Stimulated activated naive CD8-positive, alpha-beta T cell treated with anti-CD3 and anti-CD28 coated beads, Interleukin-15, Interleukin-2, amounts not matched to agents 100 ng/mL and 50 ng/mL, for 24 hours (primary cell): Measurements from ENCODE around the gene VPS54.
"Not testable (repeated sequence)": the region's sequence is repeated elsewhere in the genome, so short reads cannot be mapped to it uniquely, and the experiment has no call there.

Experiments used
- H3K27ac Mint-ChIP-seq: one replicate; pipeline ENCODE4 v1.8.0; 2021; ENCODE audit warnings: mild to moderate bottlenecking, mixed read lengths
- H3K27me3 Mint-ChIP-seq: one replicate; pipeline ENCODE4 v1.8.0; 2021; ENCODE audit warnings: mixed read lengths
- H3K36me3 Mint-ChIP-seq: one replicate; pipeline ENCODE4 v1.8.0; 2021; ENCODE audit warnings: low read depth, mixed read lengths
- H3K4me1 Mint-ChIP-seq: one replicate; pipeline ENCODE4 v1.8.0; 2021; ENCODE audit warnings: low read depth, mixed read lengths
- H3K4me3 Mint-ChIP-seq: one replicate; pipeline ENCODE4 v1.8.0; 2021; ENCODE audit warnings: mild to moderate bottlenecking, mixed read lengths
- H3K9me3 Mint-ChIP-seq: one replicate; pipeline ENCODE4 v1.8.0; 2021; ENCODE audit warnings: mixed read lengths

The VPS54 gene

DNA sequence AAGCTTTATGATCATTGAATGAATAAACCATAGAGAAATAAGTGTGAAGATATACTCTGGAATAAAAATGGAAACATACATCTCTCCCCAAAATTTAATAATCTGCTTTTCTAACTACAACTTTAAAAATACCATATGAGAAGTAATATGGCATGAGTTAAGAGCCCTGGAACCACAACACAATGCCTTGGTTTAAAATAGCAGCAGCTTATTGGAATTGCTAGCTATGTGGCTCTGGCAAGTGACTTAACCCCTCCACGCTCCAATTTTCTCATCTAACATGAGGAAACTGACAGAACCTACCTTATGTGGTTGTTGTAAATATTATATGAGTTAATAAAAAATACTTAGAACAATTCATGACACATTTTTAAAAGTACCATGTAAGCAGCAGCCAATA, 76.4 kb downstream of the VPS54 start:
- no peaks in the 10 kb centered on the region for H3K27me3 Mint-ChIP-seq
- H3K27ac Mint-ChIP-seq: no peak overlapping the region
- no peaks in the 10 kb centered on the region for H3K4me1 Mint-ChIP-seq
- peaks cover 45% of the 10 kb centered on the region for H3K36me3 Mint-ChIP-seq
- H3K9me3 Mint-ChIP-seq: peaks cover 9% of the 10 kb centered on the region
- no peak overlapping the region for H3K4me3 Mint-ChIP-seq

DNA sequence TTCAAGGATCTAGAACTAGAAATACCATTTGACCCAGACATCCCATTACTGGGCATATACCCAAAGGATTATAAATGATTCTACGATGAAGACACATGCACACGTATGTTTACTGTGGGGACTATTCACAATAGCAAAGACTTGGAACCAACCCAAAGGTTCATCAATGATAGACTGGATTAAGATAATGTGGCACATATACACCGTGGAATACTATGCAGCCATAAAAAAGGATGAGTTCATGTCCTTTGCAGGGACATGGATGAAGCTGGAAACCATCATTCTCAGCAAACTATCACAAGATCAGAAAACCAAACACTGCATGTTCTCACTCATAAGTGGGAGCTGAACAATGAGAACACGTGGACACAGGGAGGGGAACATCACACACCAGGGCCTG, 87.1 kb downstream of the VPS54 start:
- not testable (repeated sequence) for H3K27me3 Mint-ChIP-seq, H3K27ac Mint-ChIP-seq, H3K9me3 Mint-ChIP-seq, H3K4me3 Mint-ChIP-seq, H3K4me1 Mint-ChIP-seq
- H3K36me3 Mint-ChIP-seq: peaks cover 66% of the 10 kb centered on the region

DNA sequence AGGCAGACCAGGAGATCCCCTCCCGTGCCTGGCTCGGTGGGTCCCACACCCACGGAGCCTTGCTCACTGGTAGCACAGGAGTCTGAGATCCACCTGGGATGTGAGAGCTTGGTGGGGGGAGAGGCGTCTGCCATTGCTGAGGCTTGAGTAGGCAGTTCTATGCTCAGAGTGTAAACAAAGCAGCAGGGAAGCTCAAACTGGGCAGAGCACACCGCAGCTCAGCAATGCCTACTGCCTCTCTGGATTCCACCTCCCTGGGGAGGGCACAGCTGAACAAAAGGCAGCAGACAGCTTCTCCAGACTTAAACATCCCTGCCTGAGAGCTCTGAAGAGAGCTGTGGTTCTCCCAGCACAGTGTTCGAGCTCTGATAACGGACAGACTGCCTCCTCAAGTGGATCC, 92.4 kb downstream of the VPS54 start:
- Mint-ChIP-seq H3K36me3 (peaks cover 61% of the 10 kb centered on the region), H3K4me3 (no peak overlapping the region), H3K27me3 (no peaks in the 10 kb centered on the region), H3K9me3 (no peaks in the 10 kb centered on the region), H3K27ac (no peak overlapping the region), H3K4me1 (no peaks in the 10 kb centered on the region)

DNA sequence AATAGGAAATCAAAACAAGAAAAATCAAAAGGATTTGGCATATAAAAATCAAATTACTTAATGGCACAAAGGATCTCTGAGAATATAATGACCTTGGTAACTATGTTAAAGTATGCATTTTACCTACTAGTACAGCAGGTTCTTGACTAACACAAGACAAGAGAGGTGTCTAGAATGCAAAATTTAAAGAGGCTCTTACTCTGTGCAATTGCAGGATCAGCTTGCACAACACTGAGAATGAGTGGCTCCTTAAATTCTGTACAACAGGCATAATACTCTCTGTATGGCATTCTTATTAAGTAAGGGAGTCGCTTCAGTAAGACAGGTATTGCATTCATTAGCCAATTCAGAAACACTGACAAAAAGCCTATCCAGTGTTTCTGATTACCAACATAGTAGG, 104.9 kb downstream of the VPS54 start:
- no peaks in the 10 kb centered on the region for H3K27me3 Mint-ChIP-seq
- no peak overlapping the region for H3K27ac Mint-ChIP-seq
- H3K4me1 Mint-ChIP-seq: no peaks in the 10 kb centered on the region
- H3K36me3 Mint-ChIP-seq: peaks cover 58% of the 10 kb centered on the region
- no peak overlapping the region for H3K4me3 Mint-ChIP-seq
- no peaks in the 10 kb centered on the region for H3K9me3 Mint-ChIP-seq

DNA sequence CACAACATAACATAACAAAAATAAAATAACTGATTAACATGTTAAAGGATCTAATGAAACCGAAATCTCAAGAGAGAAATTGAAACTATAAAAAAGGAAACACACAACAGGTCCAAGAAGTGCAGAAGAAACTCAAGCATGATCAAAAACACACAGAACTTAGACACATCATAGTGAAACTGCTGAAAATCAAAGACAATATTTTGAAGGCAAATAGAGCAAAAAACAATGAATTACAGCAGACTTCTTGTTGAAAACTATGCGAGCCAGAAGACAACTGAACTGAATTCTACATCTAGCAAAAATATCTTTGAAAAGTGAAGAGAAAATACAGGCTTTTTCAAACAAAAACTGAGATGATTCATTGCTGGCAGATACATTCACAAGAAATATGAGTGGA, 116.2 kb downstream of the VPS54 start:
- H3K27ac Mint-ChIP-seq: no peak overlapping the region

DNA sequence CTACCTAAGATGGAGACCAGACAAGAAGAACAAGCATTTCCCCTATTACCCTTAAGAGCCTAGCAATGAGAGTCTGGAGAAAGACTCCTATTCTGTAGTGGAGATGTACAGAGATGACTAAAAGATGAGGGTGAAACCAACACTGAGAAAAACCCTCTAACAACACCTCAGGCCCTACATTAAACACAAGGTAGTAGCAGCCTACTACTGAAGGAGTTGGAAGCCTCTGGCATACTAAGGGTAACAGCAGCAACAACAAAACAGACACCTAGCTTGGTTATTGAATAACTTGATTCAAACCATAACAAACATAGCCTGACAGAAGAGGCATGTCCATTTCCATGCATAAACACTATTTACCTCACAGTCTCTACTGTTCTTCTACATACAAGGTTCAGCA, 117.1 kb downstream of the VPS54 start:
- Mint-ChIP-seq H3K4me3 (no peak overlapping the region), H3K9me3 (peaks cover 20% of the 10 kb centered on the region), H3K4me1 (peaks cover 8% of the 10 kb centered on the region), H3K36me3 (peaks cover 56% of the 10 kb centered on the region), H3K27ac (no peak overlapping the region), H3K27me3 (no peaks in the 10 kb centered on the region)

More for the DNA sequence above, 116.2 kb downstream of the VPS54 start:
- peaks cover 8% of the 10 kb centered on the region for H3K4me1 Mint-ChIP-seq
- no peak overlapping the region for H3K4me3 Mint-ChIP-seq
- no peaks in the 10 kb centered on the region for H3K27me3 Mint-ChIP-seq
- peaks cover 23% of the 10 kb centered on the region for H3K9me3 Mint-ChIP-seq
- peaks cover 64% of the 10 kb centered on the region for H3K36me3 Mint-ChIP-seq

DNA sequence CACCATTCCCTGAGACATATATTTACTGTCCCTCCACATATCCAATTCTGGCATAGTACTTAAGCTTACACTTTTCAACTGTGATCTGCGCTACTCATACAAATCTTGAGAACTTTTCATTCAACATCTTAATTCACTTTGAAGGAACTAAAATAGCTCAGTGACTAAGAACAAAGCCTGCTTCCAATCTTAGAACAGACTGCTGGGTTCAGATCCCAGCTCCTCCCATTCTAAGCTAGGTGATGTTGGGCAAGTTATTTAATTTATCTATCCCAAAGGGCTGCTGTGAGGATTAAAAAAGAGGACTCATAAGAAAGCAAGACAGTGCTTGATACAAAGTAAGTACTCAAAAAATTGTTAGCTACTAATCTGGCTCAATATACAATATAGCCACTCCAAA, 119.6 kb downstream of the VPS54 start:
- no peak overlapping the region for H3K4me3 Mint-ChIP-seq
- H3K9me3 Mint-ChIP-seq: peaks cover 11% of the 10 kb centered on the region
- peaks cover 37% of the 10 kb centered on the region for H3K36me3 Mint-ChIP-seq
- H3K27ac Mint-ChIP-seq: no peak overlapping the region
- no peaks in the 10 kb centered on the region for H3K27me3 Mint-ChIP-seq
- peaks cover 8% of the 10 kb centered on the region for H3K4me1 Mint-ChIP-seq

DNA sequence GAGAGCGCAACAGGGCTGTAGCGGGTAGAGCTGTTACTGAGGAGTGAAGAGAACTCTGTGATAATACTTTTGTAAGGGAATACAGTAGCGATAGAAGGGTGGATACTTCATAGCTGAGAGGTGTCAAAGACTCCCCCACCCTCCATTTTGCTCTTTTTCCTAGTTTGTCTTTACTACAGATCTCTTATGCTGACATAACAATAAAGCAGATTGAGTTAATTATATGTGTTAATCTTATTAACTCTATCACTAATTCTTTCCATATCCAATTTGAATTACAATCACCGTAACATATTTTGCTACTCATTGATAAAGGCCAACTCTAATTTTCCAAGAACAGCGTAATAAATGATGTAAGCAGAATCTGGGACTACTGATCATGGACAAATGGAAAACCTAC, 120.4 kb downstream of the VPS54 start:
- Mint-ChIP-seq H3K9me3 (peaks cover 7% of the 10 kb centered on the region), H3K27me3 (no peaks in the 10 kb centered on the region), H3K36me3 (peaks cover 35% of the 10 kb centered on the region), H3K4me1 (peaks cover 8% of the 10 kb centered on the region), H3K4me3 (no peak overlapping the region), H3K27ac (no peak overlapping the region)

DNA sequence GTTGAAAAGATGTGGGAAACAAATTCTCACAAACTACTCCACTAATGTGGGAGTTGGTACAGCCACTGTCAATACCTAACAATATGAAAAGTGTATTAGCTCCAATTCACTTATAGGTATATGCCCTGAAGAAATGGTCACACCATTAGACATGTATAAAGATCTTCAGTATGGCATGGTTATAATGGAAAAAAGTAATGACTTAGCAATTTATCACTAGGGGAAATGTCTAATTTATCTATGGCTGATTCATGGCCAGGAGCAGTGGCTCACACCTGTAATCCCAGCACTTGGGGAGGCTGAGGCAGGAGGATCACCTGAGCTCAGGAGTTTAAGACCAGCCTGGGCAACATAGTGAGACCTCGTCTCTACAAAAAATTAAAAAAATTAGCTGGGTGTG, 125.1 kb downstream of the VPS54 start:
- H3K4me3 Mint-ChIP-seq: no peak overlapping the region
- no peaks in the 10 kb centered on the region for H3K27me3 Mint-ChIP-seq
- H3K36me3 Mint-ChIP-seq: peaks cover 43% of the 10 kb centered on the region
- H3K4me1 Mint-ChIP-seq: no peaks in the 10 kb centered on the region
- no peaks in the 10 kb centered on the region for H3K9me3 Mint-ChIP-seq
- H3K27ac Mint-ChIP-seq: no peak overlapping the region

DNA sequence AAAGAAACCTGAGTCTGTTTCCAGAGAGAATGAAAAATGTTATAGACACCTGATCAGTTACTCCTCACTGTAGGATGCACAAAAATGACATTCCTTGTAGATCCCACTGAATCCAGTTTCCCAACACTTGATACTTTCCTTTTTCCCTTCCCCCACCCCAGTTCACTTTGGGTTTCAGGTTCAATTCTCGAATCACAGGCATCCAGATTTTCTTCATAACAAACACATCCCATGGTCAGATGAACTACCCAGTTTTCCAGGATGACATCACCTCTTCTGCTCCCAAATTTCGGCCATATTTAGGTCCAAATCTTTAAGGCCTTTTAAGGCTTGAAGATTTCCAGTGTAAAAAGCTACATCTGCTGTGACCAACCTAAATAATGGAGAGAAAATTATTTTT, 126.1 kb downstream of the VPS54 start:
- Mint-ChIP-seq H3K4me3 (no peak overlapping the region), H3K4me1 (no peaks in the 10 kb centered on the region), H3K9me3 (no peaks in the 10 kb centered on the region), H3K27me3 (no peaks in the 10 kb centered on the region), H3K27ac (no peak overlapping the region), H3K36me3 (peaks cover 45% of the 10 kb centered on the region)

DNA sequence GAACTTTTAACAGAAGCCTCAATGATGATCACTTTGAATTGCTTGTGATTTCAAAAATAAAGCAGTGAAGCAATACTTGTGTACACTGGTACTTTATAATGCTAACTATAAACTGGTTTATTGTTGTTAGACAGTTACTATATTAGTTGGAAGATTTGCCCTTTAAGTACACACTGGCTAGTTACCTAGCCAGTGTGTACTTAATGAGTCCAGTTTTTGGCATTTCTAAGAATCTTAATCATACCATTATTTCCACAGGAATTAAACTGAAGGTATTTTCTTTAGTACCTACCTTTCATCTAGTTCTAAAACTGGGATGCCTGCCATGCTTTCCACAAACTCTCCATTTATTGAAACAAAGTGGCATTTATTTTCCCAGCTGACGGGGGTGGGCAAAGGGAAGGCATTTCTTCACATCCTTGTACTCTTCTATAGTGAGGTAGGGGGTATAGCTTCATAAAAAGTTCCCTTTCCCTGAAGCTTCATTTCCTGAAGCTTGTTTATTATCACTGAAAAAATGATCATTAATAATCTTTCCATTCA, 127.7 kb downstream of the VPS54 start:
- Mint-ChIP-seq H3K9me3 (no peaks in the 10 kb centered on the region), H3K4me1 (no peaks in the 10 kb centered on the region), H3K27ac (no peak overlapping the region), H3K27me3 (no peaks in the 10 kb centered on the region), H3K4me3 (no peak overlapping the region), H3K36me3 (peaks cover 50% of the 10 kb centered on the region)

DNA sequence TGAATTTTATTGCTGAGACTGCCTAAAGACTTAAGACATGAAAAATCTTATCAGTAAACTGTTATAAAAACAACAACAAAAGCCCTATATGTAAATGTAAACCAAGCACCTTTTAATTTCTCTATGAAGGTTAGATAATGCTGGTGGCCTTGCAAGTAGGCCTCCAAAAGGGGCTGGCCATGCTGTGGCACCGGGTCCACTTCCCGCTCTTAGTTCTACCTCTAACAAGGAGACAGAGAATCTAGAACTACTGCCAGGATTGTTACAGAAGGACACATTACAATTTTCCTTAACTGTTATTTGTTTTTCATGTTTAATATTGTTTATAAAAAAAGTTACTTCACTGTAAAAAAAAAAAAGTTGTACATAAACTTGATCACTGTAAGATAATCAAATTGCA, 128.6 kb downstream of the VPS54 start:
- Mint-ChIP-seq H3K9me3 (no peaks in the 10 kb centered on the region), H3K4me3 (no peak overlapping the region), H3K27ac (no peak overlapping the region), H3K36me3 (peaks cover 49% of the 10 kb centered on the region), H3K4me1 (no peaks in the 10 kb centered on the region), H3K27me3 (no peaks in the 10 kb centered on the region)

DNA sequence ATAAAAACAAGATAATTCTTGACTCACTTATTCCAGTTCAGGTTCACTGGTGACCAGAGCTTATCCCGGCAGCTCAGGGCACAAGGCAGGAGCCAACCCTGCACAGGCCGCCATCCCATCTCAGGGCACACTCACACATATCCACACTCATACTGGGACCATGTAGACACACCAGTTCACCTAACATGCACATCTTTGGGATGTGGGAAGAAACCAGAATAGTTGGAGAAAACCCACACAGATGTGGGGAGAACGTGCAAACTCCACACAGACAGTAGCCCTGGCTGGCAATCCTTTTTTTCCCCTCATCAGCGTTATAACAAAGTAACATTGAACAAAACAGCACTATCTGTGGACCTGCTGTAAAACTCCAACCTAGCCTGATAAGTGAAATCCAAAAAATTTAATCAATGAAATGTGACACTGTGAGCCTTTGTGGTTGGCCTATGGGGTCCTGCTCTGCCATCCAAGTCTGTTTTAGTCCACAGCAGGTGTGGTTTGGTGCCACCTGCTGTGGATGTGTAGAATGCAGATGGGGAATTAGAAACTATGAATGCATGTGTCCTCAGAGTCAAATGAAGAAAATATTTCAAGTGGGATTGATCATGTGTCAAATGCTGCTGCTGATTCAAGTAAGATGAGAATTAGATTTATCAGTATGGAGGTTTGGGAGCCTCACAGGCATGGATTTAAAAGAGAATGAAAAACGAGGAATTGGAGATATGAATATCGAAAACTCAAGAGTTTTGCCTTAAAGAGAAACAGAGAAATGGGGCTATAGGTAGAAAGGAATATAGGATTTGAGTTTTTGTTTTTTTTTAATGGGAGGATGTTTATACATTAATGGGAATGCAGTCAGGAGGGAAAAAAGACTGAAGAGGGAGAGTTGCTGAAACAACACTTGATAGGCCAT, 130.5 kb downstream of the VPS54 start:
- Mint-ChIP-seq H3K4me1 (no peaks in the 10 kb centered on the region), H3K4me3 (no peak overlapping the region), H3K27ac (peak overlapping the region; percentile 7), H3K36me3 (peaks cover 54% of the 10 kb centered on the region), H3K27me3 (no peaks in the 10 kb centered on the region), H3K9me3 (no peaks in the 10 kb centered on the region)

DNA sequence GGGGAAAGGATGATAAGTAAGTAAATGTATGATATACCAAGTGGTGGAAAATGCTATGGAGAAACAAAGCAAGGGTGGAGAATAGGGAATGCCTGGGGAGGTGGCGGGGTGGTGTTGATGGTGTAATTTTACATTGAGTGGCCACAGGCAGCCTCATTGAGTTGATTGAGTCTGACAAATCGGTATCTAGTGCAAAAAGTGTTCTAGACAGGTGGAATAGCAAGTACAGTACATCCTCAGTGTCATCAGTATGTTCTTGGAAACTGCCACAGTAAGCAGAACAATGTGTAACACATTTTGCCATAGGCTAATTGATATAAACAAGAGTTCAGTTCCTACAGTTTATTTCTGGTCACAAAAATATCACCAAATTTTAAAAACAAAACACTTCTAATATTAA, 131.2 kb downstream of the VPS54 start:
- Mint-ChIP-seq H3K4me1 (peaks cover under 1% of the 10 kb centered on the region), H3K9me3 (no peaks in the 10 kb centered on the region), H3K27ac (no peak overlapping the region)

DNA sequence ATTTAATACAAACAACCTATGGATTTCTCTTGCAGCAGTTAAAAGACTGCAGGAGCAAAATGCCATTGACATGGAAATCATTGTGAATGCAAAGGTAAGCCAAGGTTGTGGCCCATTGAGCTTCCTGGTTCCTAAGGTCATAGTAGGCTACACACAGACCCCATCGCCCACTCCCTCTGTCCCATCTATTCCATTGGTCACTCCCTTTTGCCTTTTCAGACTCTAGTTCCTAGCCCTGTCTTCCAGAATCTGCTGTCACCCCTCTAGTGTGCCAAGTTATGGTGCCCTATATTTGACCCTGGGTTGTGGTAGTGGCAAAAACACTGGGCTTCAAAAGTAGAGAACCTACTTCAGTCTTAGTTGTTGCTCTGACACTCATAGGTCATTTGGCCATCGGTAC, 132.8 kb downstream of the VPS54 start:
- Mint-ChIP-seq H3K36me3 (peaks cover 54% of the 10 kb centered on the region), H3K4me1 (peaks cover 17% of the 10 kb centered on the region), H3K4me3 (no peak overlapping the region), H3K27ac (no peak overlapping the region), H3K27me3 (no peaks in the 10 kb centered on the region), H3K9me3 (no peaks in the 10 kb centered on the region)

More for the DNA sequence above, 131.2 kb downstream of the VPS54 start:
- no peaks in the 10 kb centered on the region for H3K27me3 Mint-ChIP-seq
- peaks cover 55% of the 10 kb centered on the region for H3K36me3 Mint-ChIP-seq
- H3K4me3 Mint-ChIP-seq: no peak overlapping the region
